ENCODE measurements around the gene UGT1A7.
"Not testable (repeated sequence)": the region's sequence is repeated elsewhere in the genome, so short reads cannot be mapped to it uniquely, and the experiment has no call there.

The UGT1A7 gene

GRCh38 chr2:233745073-233745755 lies 63.5 kb downstream of the UGT1A7 start:
- Histone ChIP-seq H3K27me3 (ENCODE audit: insufficient read depth, low read length) (peaks cover 57% of the 10 kb centered on the region), H3K4me3 (ENCODE audit: low read depth, low read length) (no peak overlapping the region), H2AFZ (ENCODE audit: low read length, unreplicated experiment) (no peak overlapping the region), H3K4me1 (ENCODE audit: control insufficient read depth, insufficient read depth, low read length, unreplicated experiment) (no peaks in the 10 kb centered on the region), H3K79me2 (ENCODE audit: control insufficient read depth, insufficient read depth, low read length, unreplicated experiment) (no peaks in the 10 kb centered on the region), H3K36me3 (ENCODE audit: insufficient read depth, low read length) (no peaks in the 10 kb centered on the region), H3K27ac (ENCODE audit: low read depth, low read length) (no peak overlapping the region)

GRCh38 chr2:233745838-233746237 lies 64.1 kb downstream of the UGT1A7 start:
- H3K4me3 ChIP-seq (ENCODE audit: low read depth, low read length); H3K4me1 ChIP-seq (ENCODE audit: control insufficient read depth, insufficient read depth, low read length, unreplicated experiment); H3K27ac ChIP-seq (ENCODE audit: low read depth, low read length); H3K79me2 ChIP-seq (ENCODE audit: control insufficient read depth, insufficient read depth, low read length, unreplicated experiment); H2AFZ ChIP-seq (ENCODE audit: low read length, unreplicated experiment); H3K36me3 ChIP-seq (ENCODE audit: insufficient read depth, low read length): not testable (repeated sequence)
- peaks cover 51% of the 10 kb centered on the region for H3K27me3 ChIP-seq (ENCODE audit: insufficient read depth, low read length)

GRCh38 chr2:233746475-233747282 lies 65.0 kb downstream of the UGT1A7 start:
- Histone ChIP-seq H3K4me1 (ENCODE audit: control insufficient read depth, insufficient read depth, low read length, unreplicated experiment) (no peaks in the 10 kb centered on the region), H3K4me3 (ENCODE audit: low read depth, low read length) (no peak overlapping the region), H3K27me3 (ENCODE audit: insufficient read depth, low read length) (peaks cover 43% of the 10 kb centered on the region), H2AFZ (ENCODE audit: low read length, unreplicated experiment) (no peak overlapping the region), H3K79me2 (ENCODE audit: control insufficient read depth, insufficient read depth, low read length, unreplicated experiment) (no peaks in the 10 kb centered on the region), H3K36me3 (ENCODE audit: insufficient read depth, low read length) (no peaks in the 10 kb centered on the region), H3K27ac (ENCODE audit: low read depth, low read length) (no peak overlapping the region)

- Histone ChIP-seq H3K4me3 (ENCODE audit: low read depth, low read length) (no peak overlapping the region), H3K27ac (ENCODE audit: low read depth, low read length) (no peak overlapping the region), H3K79me2 (ENCODE audit: control insufficient read depth, insufficient read depth, low read length, unreplicated experiment) (no peaks in the 10 kb centered on the region), H3K4me1 (ENCODE audit: control insufficient read depth, insufficient read depth, low read length, unreplicated experiment) (no peaks in the 10 kb centered on the region), H3K36me3 (ENCODE audit: insufficient read depth, low read length) (no peaks in the 10 kb centered on the region), H3K27me3 (ENCODE audit: insufficient read depth, low read length) (peaks cover 38% of the 10 kb centered on the region), H2AFZ (ENCODE audit: low read length, unreplicated experiment) (no peak overlapping the region)
These were observed 65.5 kb downstream of the UGT1A7 start for GRCh38 chr2:233747283-233747544.

- not testable (repeated sequence) for H3K27ac ChIP-seq (ENCODE audit: low read depth, low read length); H3K36me3 ChIP-seq (ENCODE audit: insufficient read depth, low read length); H3K4me1 ChIP-seq (ENCODE audit: control insufficient read depth, insufficient read depth, low read length, unreplicated experiment); H3K4me3 ChIP-seq (ENCODE audit: low read depth, low read length); H2AFZ ChIP-seq (ENCODE audit: low read length, unreplicated experiment); H3K79me2 ChIP-seq (ENCODE audit: control insufficient read depth, insufficient read depth, low read length, unreplicated experiment)
- H3K27me3 ChIP-seq (ENCODE audit: insufficient read depth, low read length) = peaks cover 37% of the 10 kb centered on the region
These were observed 69.0 kb downstream of the UGT1A7 start for GRCh38 chr2:233750689-233751088.

GRCh38 chr2:233751212-233752009 lies 69.7 kb downstream of the UGT1A7 start:
- H3K79me2 ChIP-seq (ENCODE audit: control insufficient read depth, insufficient read depth, low read length, unreplicated experiment); H3K27ac ChIP-seq (ENCODE audit: low read depth, low read length); H3K4me3 ChIP-seq (ENCODE audit: low read depth, low read length); H3K4me1 ChIP-seq (ENCODE audit: control insufficient read depth, insufficient read depth, low read length, unreplicated experiment); H2AFZ ChIP-seq (ENCODE audit: low read length, unreplicated experiment); H3K36me3 ChIP-seq (ENCODE audit: insufficient read depth, low read length): not testable (repeated sequence)
- peaks cover 30% of the 10 kb centered on the region for H3K27me3 ChIP-seq (ENCODE audit: insufficient read depth, low read length)

GRCh38 chr2:233754872-233755611 lies 73.3 kb downstream of the UGT1A7 start:
- H3K4me1 ChIP-seq (ENCODE audit: control insufficient read depth, insufficient read depth, low read length, unreplicated experiment) = no peaks in the 10 kb centered on the region
- H3K36me3 ChIP-seq (ENCODE audit: insufficient read depth, low read length) = no peaks in the 10 kb centered on the region
- no peak overlapping the region for H3K4me3 ChIP-seq (ENCODE audit: low read depth, low read length)
- no peak overlapping the region for H2AFZ ChIP-seq (ENCODE audit: low read length, unreplicated experiment)
- no peaks in the 10 kb centered on the region for H3K79me2 ChIP-seq (ENCODE audit: control insufficient read depth, insufficient read depth, low read length, unreplicated experiment)
- no peak overlapping the region for H3K27ac ChIP-seq (ENCODE audit: low read depth, low read length)
- H3K27me3 ChIP-seq (ENCODE audit: insufficient read depth, low read length) = peaks cover 8% of the 10 kb centered on the region; the same call in 1 of the 2 replicates

GRCh38 chr2:233756429-233757081 lies 74.9 kb downstream of the UGT1A7 start:
- H3K27ac ChIP-seq (ENCODE audit: low read depth, low read length) = no peak overlapping the region
- no peaks in the 10 kb centered on the region for H3K79me2 ChIP-seq (ENCODE audit: control insufficient read depth, insufficient read depth, low read length, unreplicated experiment)
- H3K27me3 ChIP-seq (ENCODE audit: insufficient read depth, low read length) = peaks cover 8% of the 10 kb centered on the region; the same call in 1 of the 2 replicates
- H3K36me3 ChIP-seq (ENCODE audit: insufficient read depth, low read length) = no peaks in the 10 kb centered on the region
- H3K4me1 ChIP-seq (ENCODE audit: control insufficient read depth, insufficient read depth, low read length, unreplicated experiment) = no peaks in the 10 kb centered on the region
- H3K4me3 ChIP-seq (ENCODE audit: low read depth, low read length) = no peak overlapping the region
- no peak overlapping the region for H2AFZ ChIP-seq (ENCODE audit: low read length, unreplicated experiment)

- H3K4me3 ChIP-seq (ENCODE audit: low read depth, low read length) = no peak overlapping the region
These were observed 76.4 kb downstream of the UGT1A7 start for GRCh38 chr2:233758141-233758540.

GRCh38 chr2:233758849-233759248 lies 77.1 kb downstream of the UGT1A7 start:
- no peaks in the 10 kb centered on the region for H3K36me3 ChIP-seq (ENCODE audit: insufficient read depth, low read length)
- H3K4me3 ChIP-seq (ENCODE audit: low read depth, low read length) = no peak overlapping the region
- H3K27me3 ChIP-seq (ENCODE audit: insufficient read depth, low read length) = peaks cover 2% of the 10 kb centered on the region; the same call in 1 of the 2 replicates
- peaks cover 3% of the 10 kb centered on the region for H3K4me1 ChIP-seq (ENCODE audit: control insufficient read depth, insufficient read depth, low read length, unreplicated experiment)
- no peaks in the 10 kb centered on the region for H3K79me2 ChIP-seq (ENCODE audit: control insufficient read depth, insufficient read depth, low read length, unreplicated experiment)
- H3K27ac ChIP-seq (ENCODE audit: low read depth, low read length) = no peak overlapping the region
- H2AFZ ChIP-seq (ENCODE audit: low read length, unreplicated experiment) = no peak overlapping the region

More at GRCh38 chr2:233758141-233758540, 76.4 kb downstream of the UGT1A7 start:
- Histone ChIP-seq H3K4me1 (ENCODE audit: control insufficient read depth, insufficient read depth, low read length, unreplicated experiment) (no peaks in the 10 kb centered on the region), H3K79me2 (ENCODE audit: control insufficient read depth, insufficient read depth, low read length, unreplicated experiment) (no peaks in the 10 kb centered on the region), H3K27me3 (ENCODE audit: insufficient read depth, low read length) (peaks cover 8% of the 10 kb centered on the region; the same call in 1 of the 2 replicates), H3K36me3 (ENCODE audit: insufficient read depth, low read length) (no peaks in the 10 kb centered on the region), H2AFZ (ENCODE audit: low read length, unreplicated experiment) (no peak overlapping the region), H3K27ac (ENCODE audit: low read depth, low read length) (no peak overlapping the region)

All from ACC112 (cell line).